GM12874 (cell line): ENCODE data around the gene RINT1.

Experiments
- CTCF ChIP-seq: IDR thresholded peaks from 2 replicates; pipeline ENCODE4 v1.5.1; 2011; ENCODE audit warnings: low read depth, mild to moderate bottlenecking, control low read depth, low read length, moderate library complexity; ENCODE audit not compliant: insufficient read depth

Gene RINT1

GRCh38 chr7:105611856-105612775, 80.1 kb downstream of the RINT1 start:
- TF ChIP-seq CTCF = no peak

- TF ChIP-seq CTCF = no peak
Observed at GRCh38 chr7:105612806-105613205, 80.8 kb downstream of the RINT1 start.

GRCh38 chr7:105613611-105614330, 81.8 kb downstream of the RINT1 start:
- TF ChIP-seq CTCF = no peak

- TF ChIP-seq CTCF = no peak
Observed at GRCh38 chr7:105614341-105614840, 82.4 kb downstream of the RINT1 start.
